ENCODE results near the gene CYB561D1.

GRCh38 chr1:109484519-109484975, 9.3 kb upstream of the CYB561D1 start:
- no peak for TF ChIP-seq CTCF (conservative IDR thresholded peaks at IDR 0.05; ENCODE audit: low read length)
- TF ChIP-seq EZH2phosphoT487 (IDR thresholded peaks at IDR 0.05; ENCODE audit: borderline replicate concordance), result no peak

Data from Loucy (cell line).